NCI-H2029 (cell line): ENCODE measurements around the gene ASTN1.

ENCODE experiments used
- DNase-seq: peaks from one replicate; lab custom pipeline; 2025; lab: John Stamatoyannopoulos, UW

Gene ASTN1

GRCh38 chr1:177163844-177164379 lies 600 bp downstream of the ASTN1 start:
- DNase-seq = no peak

- no peak for DNase-seq
Observed at GRCh38 chr1:177162243-177162642, 2.3 kb downstream of the ASTN1 start.

GRCh38 chr1:177146499-177146898 lies 18.0 kb downstream of the ASTN1 start:
- no peak for DNase-seq

- DNase-seq = no peak
Observed at GRCh38 chr1:177145106-177146070, 19.1 kb downstream of the ASTN1 start.

- DNase-seq = no peak
Observed at GRCh38 chr1:177142791-177143271, 21.7 kb downstream of the ASTN1 start.

GRCh38 chr1:177142010-177142409 lies 22.5 kb downstream of the ASTN1 start:
- no peak for DNase-seq

GRCh38 chr1:177138347-177138746 lies 26.2 kb downstream of the ASTN1 start:
- DNase-seq = no peak

GRCh38 chr1:177137814-177138213 lies 26.7 kb downstream of the ASTN1 start:
- no peak for DNase-seq

- no peak for DNase-seq
Observed at GRCh38 chr1:177135250-177135649, 29.3 kb downstream of the ASTN1 start.

- no peak for DNase-seq
Observed at GRCh38 chr1:177133977-177134538, 30.5 kb downstream of the ASTN1 start.

- DNase-seq = no peak
Observed at GRCh38 chr1:177132141-177132540, 32.4 kb downstream of the ASTN1 start.

GRCh38 chr1:177131723-177132122 lies 32.8 kb downstream of the ASTN1 start:
- no peak for DNase-seq

GRCh38 chr1:177130451-177130945 lies 34.0 kb downstream of the ASTN1 start:
- no peak for DNase-seq

- no peak for DNase-seq
Observed at GRCh38 chr1:177128665-177129281, 35.7 kb downstream of the ASTN1 start.

- no peak for DNase-seq
Observed at GRCh38 chr1:177126267-177126666, 38.2 kb downstream of the ASTN1 start.

- no peak for DNase-seq
Observed at GRCh38 chr1:177124577-177125278, 39.8 kb downstream of the ASTN1 start.

- DNase-seq = no peak
Observed at GRCh38 chr1:177122461-177123251, 41.9 kb downstream of the ASTN1 start.

GRCh38 chr1:177119311-177119710 lies 45.2 kb downstream of the ASTN1 start:
- no peak for DNase-seq

GRCh38 chr1:177118901-177119300 lies 45.6 kb downstream of the ASTN1 start:
- DNase-seq = no peak

GRCh38 chr1:177116941-177117340 lies 47.6 kb downstream of the ASTN1 start:
- no peak for DNase-seq
